B cell (primary cell): ENCODE data around the gene CD81. TPM values are rescaled to one million over a fixed set of nuclear protein-coding genes. Genes with fewer than 3 reads are reported as not detected.

Experiments used
- ATAC-seq: fragments of 200-7000 bp; cut with Tn5 transposase; one replicate; pipeline ENCODE4 v1.10.0; 2021; ENCODE audit warnings: low read depth, mild to moderate bottlenecking, moderate number of reproducible peaks, moderate library complexity
- CTCF ChIA-PET: fragments of 350-600 bp; sonication (Branson Sonifier 250); formaldehyde crosslinking; loops from one replicate; lab custom pipeline; 2021; ENCODE audit warnings: antibody characterized with exemption, inconsistent platforms; lab: Charles Lee
- POLR2A ChIA-PET: fragments of 350-600 bp; sonication (Branson Sonifier 250); formaldehyde crosslinking; loops from one replicate; lab custom pipeline; 2021; ENCODE audit warnings: antibody characterized with exemption; lab: Charles Lee
- DNase-seq: peaks from one replicate; pipeline ENCODE4 v3.0.0; 2013
- H2AFZ ChIP-seq: 2 replicates; pipeline ENCODE4 v1.6.1; 2012; ENCODE audit warnings: mild to moderate bottlenecking, low read depth, low read length; ENCODE audit not compliant: insufficient read depth, poor library complexity, severe bottlenecking
- H3K27ac ChIP-seq, 2 donors: 1 replicate in 1 of 2; 2 replicates in 1 of 2; pipeline ENCODE4 v1.5.1; 2012 to 2013; ENCODE audit warnings: low read length in 2 of 2, mild to moderate bottlenecking in 2 of 2, moderate library complexity in 1 of 2
- H3K27me3 ChIP-seq, 4 experiments: fragments of 200-600 bp in 1 of 4; sonication (generic) in 1 of 4; replicated peaks in 1 of 4; 1 replicate in 2 of 4; 2 replicates in 2 of 4; pipeline versions ENCODE4 v1.6.1 to v1.7.0; 2013 to 2016; ENCODE audit warnings: low read length in 3 of 4, mild to moderate bottlenecking in 2 of 4, mixed read lengths in 1 of 4, moderate library complexity in 1 of 4; ENCODE audit not compliant: insufficient read depth in 4 of 4, control insufficient read depth in 3 of 4; ENCODE audit errors: control extremely low read depth in 1 of 4
- H3K36me3 ChIP-seq, 2 experiments: replicated peaks in 1 of 2; 1 replicate in 1 of 2; 2 replicates in 1 of 2; pipeline versions ENCODE4 v1.6.1 to v1.7.1; 2013; ENCODE audit warnings: low read length in 1 of 2; ENCODE audit not compliant: insufficient read depth in 2 of 2, control insufficient read depth in 1 of 2; ENCODE audit errors: control extremely low read depth in 1 of 2, extremely low read depth in 1 of 2
- H3K4me1 ChIP-seq, 2 donors: fragments of 200-600 bp in 1 of 2; sonication (generic) in 1 of 2; 1 replicate in 1 of 2; 2 replicates in 1 of 2; pipeline versions ENCODE4 v1.5.1 to v1.6.1; 2013 to 2017; ENCODE audit warnings: low read length in 2 of 2; ENCODE audit not compliant: control insufficient read depth in 2 of 2, insufficient read depth in 2 of 2
- H3K4me2 ChIP-seq: replicated peaks from 2 replicates; pipeline ENCODE3; 2012; ENCODE audit warnings: mild to moderate bottlenecking, low read depth, low read length; ENCODE audit not compliant: poor library complexity, severe bottlenecking
- H3K4me3 ChIP-seq, 5 experiments: fragments of 200-600 bp in 1 of 5; sonication (generic) in 1 of 5; 1 replicate in 3 of 5; 2 replicates in 2 of 5; pipeline versions ENCODE4 v1.5.1 to v1.7.0; 2011 to 2016; ENCODE audit warnings: low read length in 4 of 5, mild to moderate bottlenecking in 4 of 5, low read depth in 2 of 5, control low read depth in 1 of 5, moderate library complexity in 1 of 5; ENCODE audit not compliant: insufficient read depth in 1 of 5; ENCODE audit errors: control extremely low read depth in 1 of 5, extremely low read depth in 1 of 5
- H3K79me2 ChIP-seq: fragments of 200-600 bp; sonication (generic); one replicate; pipeline ENCODE4 v1.6.0; 2016; ENCODE audit warnings: low read length; ENCODE audit not compliant: control insufficient read depth, insufficient read depth
- H3K9ac ChIP-seq: fragments of 200-600 bp; sonication (generic); 2 replicates; pipeline ENCODE4 v1.6.1; 2017; ENCODE audit warnings: mild to moderate bottlenecking, low read length, moderate library complexity
- H3K9me3 ChIP-seq, 3 donors: one replicate each; pipeline versions ENCODE4 v1.6.1 to v1.7.1; 2013; ENCODE audit warnings: low read length in 2 of 3; ENCODE audit not compliant: control insufficient read depth in 2 of 3, insufficient read depth in 1 of 3; ENCODE audit errors: control extremely low read depth in 1 of 3
- H4K20me1 ChIP-seq: 2 replicates; pipeline ENCODE4 v1.6.0; 2012; ENCODE audit warnings: mild to moderate bottlenecking, low read length; ENCODE audit not compliant: insufficient read depth, control insufficient read depth, poor library complexity, severe bottlenecking
- H3K27ac Mint-ChIP-seq: one replicate; pipeline ENCODE4 v1.8.0; 2021; ENCODE audit warnings: mixed read lengths
- H3K27me3 Mint-ChIP-seq: one replicate; pipeline ENCODE4 v1.8.0; 2021; ENCODE audit warnings: mixed read lengths
- H3K4me1 Mint-ChIP-seq: one replicate; pipeline ENCODE4 v1.8.0; 2021; ENCODE audit warnings: mixed read lengths
- H3K4me3 Mint-ChIP-seq: one replicate; pipeline ENCODE4 v1.8.0; 2021; ENCODE audit warnings: mixed read lengths
- H3K9me3 Mint-ChIP-seq: one replicate; pipeline ENCODE4 v1.8.0; 2022; ENCODE audit warnings: mixed read lengths; ENCODE audit not compliant: insufficient read depth
- EZH2 ChIP-seq: IDR thresholded peaks from 2 replicates; pipeline ENCODE4 v1.6.1; 2012; ENCODE audit warnings: borderline replicate concordance, low read depth, mild to moderate bottlenecking, moderate library complexity, low read length; ENCODE audit not compliant: insufficient read depth, poor library complexity, severe bottlenecking
- WGBS: methylation state at CpG from one replicate; pipeline ENCODE4 v1.1.5; 2013; ENCODE audit warnings: missing lambda C conversion rate; ENCODE audit not compliant: insufficient coverage; 5-methylcytosine and 5-hydroxymethylcytosine counted together
- intact Hi-C: fragments of 100-400 bp; cut with micrococcal nuclease; formaldehyde crosslinking; loops from one replicate; pipeline ENCODE4 v1.10.0; 2022
- polyA plus RNA-seq: library from polyadenylated mRNA; depleted of rRNA; stranded (reverse); fragments of >200 nt; gene quantifications from 2 replicates; pipeline ENCODE4 v1.2.3, GENCODE V29; 2012
- total RNA-seq, 2 donors: library from RNA; stranded (reverse); fragments of 120-200 nt in 1 of 2; gene quantifications; 1 replicate in 1 of 2; 2 replicates in 1 of 2; pipeline versions ENCODE4 v1.2.3 to v1.2.4, GENCODE V29; 2013 to 2022
- TF ChIP-seq, protein P1 (sequence below): fragments of 200-600 bp; IDR thresholded peaks from one replicate; pipeline ENCODE4 v1.8.0; 2022; ENCODE audit warnings: antibody characterized with exemption, mild to moderate bottlenecking

The CD81 gene
- total and polyA plus RNA-seq, 2 donors (not counting 1 experiment from before 2014, with no cell fraction given) = 253 to 361 TPM

DNA sequence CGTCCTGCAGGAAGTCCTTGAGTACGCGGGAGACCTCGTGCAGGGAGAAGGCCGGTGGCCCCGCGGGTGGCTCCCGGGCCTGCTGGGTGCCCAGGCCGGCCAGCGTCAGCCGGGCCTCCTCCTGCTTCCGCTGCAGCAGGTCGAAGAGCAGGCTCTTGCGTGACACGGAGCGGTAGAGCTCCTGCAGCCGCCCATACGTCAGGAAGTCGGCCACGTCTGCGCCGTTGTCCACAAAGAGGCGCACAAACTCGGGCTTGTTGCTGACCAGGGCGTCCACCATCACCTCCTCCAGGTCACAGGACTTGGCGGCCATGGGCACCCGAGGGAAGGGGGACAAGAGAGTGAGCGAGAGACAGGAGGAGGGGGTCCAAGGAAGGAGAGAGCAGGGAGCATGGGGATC is 38.1 kb downstream of the CD81 start:
- intact Hi-C loops = no loop called here
- Mint-ChIP-seq H3K9me3 (no peaks in the 10 kb centered on the region), H3K27ac (no peak overlapping the region), H3K27me3 (no peaks in the 10 kb centered on the region), H3K4me1 (peaks cover 3% of the 10 kb centered on the region), H3K4me3 (no peak overlapping the region)
- Histone ChIP-seq H3K4me2 (no peak overlapping the region), H3K4me1 (peaks cover 5 to 7% of the 10 kb centered on the region in 2 donors), H4K20me1 (no peaks in the 10 kb centered on the region), H3K36me3 (no peaks in the 10 kb centered on the region), H3K27ac (no peak overlapping the region), H3K9ac (no peak overlapping the region), H3K4me3 (no peak overlapping the region), H3K79me2 (no peaks in the 10 kb centered on the region), H3K9me3 (no peaks in the 10 kb centered on the region), H3K27me3 (no peaks in the 10 kb centered on the region), H2AFZ (no peak overlapping the region)
- ATAC-seq = no peak
- no peak for DNase-seq
- CTCF ChIA-PET = interaction anchor here (11.1 kb wide), 1 partner anchor 111 kb away, joined by 583 read pairs; the partner anchor contains the start of genes C11orf21 and TSPAN32
- no peak for TF ChIP-seq EZH2
- TF ChIP-seq, protein P1, sequence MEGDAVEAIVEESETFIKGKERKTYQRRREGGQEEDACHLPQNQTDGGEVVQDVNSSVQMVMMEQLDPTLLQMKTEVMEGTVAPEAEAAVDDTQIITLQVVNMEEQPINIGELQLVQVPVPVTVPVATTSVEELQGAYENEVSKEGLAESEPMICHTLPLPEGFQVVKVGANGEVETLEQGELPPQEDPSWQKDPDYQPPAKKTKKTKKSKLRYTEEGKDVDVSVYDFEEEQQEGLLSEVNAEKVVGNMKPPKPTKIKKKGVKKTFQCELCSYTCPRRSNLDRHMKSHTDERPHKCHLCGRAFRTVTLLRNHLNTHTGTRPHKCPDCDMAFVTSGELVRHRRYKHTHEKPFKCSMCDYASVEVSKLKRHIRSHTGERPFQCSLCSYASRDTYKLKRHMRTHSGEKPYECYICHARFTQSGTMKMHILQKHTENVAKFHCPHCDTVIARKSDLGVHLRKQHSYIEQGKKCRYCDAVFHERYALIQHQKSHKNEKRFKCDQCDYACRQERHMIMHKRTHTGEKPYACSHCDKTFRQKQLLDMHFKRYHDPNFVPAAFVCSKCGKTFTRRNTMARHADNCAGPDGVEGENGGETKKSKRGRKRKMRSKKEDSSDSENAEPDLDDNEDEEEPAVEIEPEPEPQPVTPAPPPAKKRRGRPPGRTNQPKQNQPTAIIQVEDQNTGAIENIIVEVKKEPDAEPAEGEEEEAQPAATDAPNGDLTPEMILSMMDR = no peak
- WGBS = 94% methylated on average over 28 of the region's 28 CpGs
- POLR2A ChIA-PET = no interaction called here

DNA sequence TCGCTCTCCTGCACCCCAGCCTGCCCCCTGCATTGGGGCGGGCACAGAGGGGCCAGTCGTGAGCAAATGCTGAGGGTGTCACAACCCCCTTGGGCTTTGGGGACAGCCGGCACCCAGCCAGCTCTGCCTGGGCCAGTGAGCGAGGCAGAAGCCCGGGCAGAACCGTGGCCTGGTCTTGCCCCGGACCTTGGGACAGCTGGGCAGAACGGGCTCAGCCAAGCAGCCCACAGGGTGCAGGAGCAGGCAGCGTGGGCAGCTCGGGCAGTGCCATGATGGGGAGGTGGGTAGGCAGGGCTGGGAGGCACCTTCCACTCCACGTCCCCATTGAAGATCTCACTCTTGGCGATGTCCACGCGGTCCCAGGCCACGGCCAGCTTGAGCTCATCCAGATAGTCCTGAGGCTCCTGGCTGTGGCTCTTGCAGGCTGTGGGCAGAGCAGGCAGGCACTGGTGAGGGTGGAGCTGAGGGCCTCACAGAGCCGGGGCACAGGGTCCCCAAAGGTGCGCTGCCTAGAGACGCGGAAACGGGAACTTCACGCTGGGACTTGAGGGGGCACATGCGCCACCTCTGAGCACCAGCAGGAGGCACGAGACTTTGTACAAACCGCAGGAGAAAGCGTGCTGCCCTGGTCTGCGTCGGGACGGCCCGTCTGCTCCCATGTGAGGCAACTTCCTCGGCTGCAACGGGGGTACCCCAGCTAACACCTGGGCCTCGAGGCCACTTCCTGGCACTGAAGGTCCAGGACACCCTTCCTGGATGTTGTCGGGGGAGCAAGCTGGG is 38.7 kb downstream of the CD81 start:
- no peak overlapping the region for H2AFZ ChIP-seq
- H3K36me3 ChIP-seq = no peaks in the 10 kb centered on the region
- ATAC-seq = no peak
- no peak for TF ChIP-seq EZH2
- TF ChIP-seq, protein P1 = no peak
- DNase-seq = no peak
- CTCF ChIA-PET = interaction anchor here (11.1 kb wide), 1 partner anchor 111 kb away, joined by 583 read pairs; the partner anchor contains the start of genes C11orf21 and TSPAN32
- H3K9ac ChIP-seq = no peak overlapping the region
- H3K9me3 Mint-ChIP-seq = no peaks in the 10 kb centered on the region
- no peaks in the 10 kb centered on the region for H3K79me2 ChIP-seq
- H4K20me1 ChIP-seq = no peaks in the 10 kb centered on the region
- H3K27me3 ChIP-seq = peaks cover 0 to under 1% (median 0%) of the 10 kb centered on the region in 4 experiments
- WGBS = 83% methylated on average over 34 of the region's 34 CpGs
- H3K4me2 ChIP-seq = no peak overlapping the region
- no peak overlapping the region for H3K4me3 ChIP-seq
- no peak overlapping the region for H3K4me3 Mint-ChIP-seq
- H3K4me1 ChIP-seq = peaks cover 5 to 13% of the 10 kb centered on the region in 2 donors
- H3K9me3 ChIP-seq = peaks cover 0 to under 1% (median 0%) of the 10 kb centered on the region in 3 donors
- H3K4me1 Mint-ChIP-seq = peaks cover 3% of the 10 kb centered on the region
- H3K27ac ChIP-seq = no peak overlapping the region
- H3K27ac Mint-ChIP-seq = no peak overlapping the region
- H3K27me3 Mint-ChIP-seq = no peaks in the 10 kb centered on the region
- POLR2A ChIA-PET = no interaction called here
- intact Hi-C loops = no loop called here
